ENCODE results near the gene ANK3. TPM values are rescaled to one million over a fixed set of nuclear protein-coding genes. Genes with fewer than 3 reads are reported as not detected.

The ANK3 gene
- total and polyA plus RNA-seq, 2 donors (not counting 3 experiments of a cell fraction or from before 2014, with no cell fraction given), result 0.88 to 8.5 TPM

GRCh38 chr10:60359066-60359465 is 30.6 kb downstream of the ANK3 start:
- Histone ChIP-seq H2AFZ (ENCODE audit: low read depth, low read length) (no peak overlapping the region), H3K27ac (ENCODE audit: insufficient read depth, low read depth, low read length) (no peak overlapping the region), H3K4me1 (ENCODE audit: control insufficient read depth, extremely low read depth, insufficient read depth, low read length) (no peaks in the 10 kb centered on the region), H3K27me3 (ENCODE audit: control insufficient read depth in 2 of 2, insufficient read depth in 2 of 2, low read length in 2 of 2) (no peaks in the 10 kb centered on the region), H4K20me1 (replicated peaks; ENCODE audit: control insufficient read depth, extremely low read depth, insufficient read depth, low read length) (no peaks in the 10 kb centered on the region), H3K9me1 (replicated peaks; ENCODE audit: control insufficient read depth, extremely low read depth, insufficient read depth, low read length) (no peaks in the 10 kb centered on the region), H3K4me2 (ENCODE audit: insufficient read depth, low read length) (no peak overlapping the region), H3K79me2 (ENCODE audit: control insufficient read depth, insufficient read depth, low read length) (no peaks in the 10 kb centered on the region), H3K9ac (replicated peaks; ENCODE audit: extremely low read depth, insufficient read depth, low read length) (no peak overlapping the region), H3K9me3 (replicated peaks; ENCODE audit: control insufficient read depth, insufficient read depth, low read length) (no peaks in the 10 kb centered on the region), H3K36me3 (ENCODE audit: control insufficient read depth in 2 of 2, extremely low read depth in 1 of 2, insufficient read depth in 2 of 2, low read length in 2 of 2) (no peaks in the 10 kb centered on the region), H3K4me3 (replicated peaks in 1 of 3; ENCODE audit: insufficient read depth in 1 of 3, low read depth in 1 of 3, low read length in 3 of 3) (no peak overlapping the region)
- intact Hi-C loops (cut with micrococcal nuclease), result no loop called here
- DNase-seq (ENCODE audit: low read depth, low spot score) (no peak), FAIRE-seq (no peak)
- no TSS peak for BruUV-seq (replicated peaks)
- dilution Hi-C loops (cut with MboI; ENCODE audit: extremely low pct_ligation_motif_present, low sequenced_read_pairs), result no loop called here
- ChIA-PET POLR2A (no interaction called here), CTCF (interaction anchor here (1.2 to 2.3 kb wide), 5 partner anchors 10 to 75 kb away, joined by 3 to 5 read pairs (median 3); no protein-coding TSS in a partner anchor)
- TF ChIP-seq POLR2A (IDR thresholded peaks at IDR 0.05; ENCODE audit: low read depth, low read length) (no peak), GATA2 (IDR thresholded peaks at IDR 0.05; ENCODE audit: insufficient read depth, insufficient read length, low read depth, low read length) (no peak), EZH2 (IDR thresholded peaks at IDR 0.05; ENCODE audit: borderline replicate concordance, low read depth, low read length, severe bottlenecking) (no peak), FOS (IDR thresholded peaks at IDR 0.05; ENCODE audit: borderline replicate concordance, insufficient read depth, low read length) (no peak), CTCF (IDR thresholded peaks at IDR 0.05; ENCODE audit: extremely low read depth in 1 of 2, insufficient read depth in 1 of 2, low read depth in 1 of 2, low read length in 2 of 2) (no peak), POLR2AphosphoS5 (IDR thresholded peaks at IDR 0.05; ENCODE audit: insufficient read depth, low read depth, low read length) (no peak), MAX (IDR thresholded peaks at IDR 0.05; ENCODE audit: insufficient read depth, insufficient read length) (no peak), JUN (IDR thresholded peaks at IDR 0.05; ENCODE audit: borderline replicate concordance, insufficient read depth, insufficient read length, low read depth) (no peak), MYC (IDR thresholded peaks at IDR 0.05; ENCODE audit: low read depth, low read length) (no peak)
